Ovary (tissue), 9 donors: Measurements from ENCODE around the gene PLCH2. TPM values are rescaled to one million over a fixed set of nuclear protein-coding genes. Genes with fewer than 3 reads are reported as not detected.

Experiments used
- DNase-seq, 5 donors: peaks; one replicate each; pipeline ENCODE4 v3.0.0-alpha.2; 2019 to 2020
- H3K27ac ChIP-seq, 2 donors: fragments of 200-600 bp; one replicate each; pipeline versions ENCODE4 v1.5.1 to v1.8.0; 2019 to 2022
- H3K27me3 ChIP-seq: fragments of 200-600 bp; one replicate; pipeline ENCODE4 v1.8.0; 2022
- H3K36me3 ChIP-seq: fragments of 200-600 bp; sonication (generic); one replicate; pipeline ENCODE4 v1.5.1; 2019
- H3K4me1 ChIP-seq: one replicate; pipeline ENCODE4 v1.8.1; 2013; ENCODE audit warnings: mild to moderate bottlenecking, moderate library complexity; ENCODE audit not compliant: insufficient read depth
- H3K4me3 ChIP-seq: fragments of 200-600 bp; sonication (generic); one replicate; pipeline ENCODE4 v1.5.1; 2017
- H3K9me3 ChIP-seq, 2 donors: fragments of 200-600 bp in 1 of 2; sonication (generic) in 1 of 2; one replicate each; pipeline versions ENCODE4 v1.5.1 to v1.8.1; 2013 to 2019; ENCODE audit warnings: mild to moderate bottlenecking in 1 of 2, moderate library complexity in 1 of 2
- CTCF ChIP-seq, 3 donors: fragments of 450-650 bp in 2 of 3; fragments of 200-600 bp in 1 of 3; IDR thresholded peaks; one replicate each; pipeline versions ENCODE4 v1.5.1 to v1.8.0; 2016 to 2022; ENCODE audit warnings: antibody characterized with exemption in 3 of 3, mild to moderate bottlenecking in 1 of 3
- EP300 ChIP-seq: sonication (generic); formaldehyde crosslinking; IDR thresholded peaks from one replicate; pipeline ENCODE4 v1.6.1; 2017; ENCODE audit warnings: antibody characterized with exemption
- POLR2A ChIP-seq: fragments of 450-650 bp; IDR thresholded peaks from one replicate; pipeline ENCODE4 v1.6.1; 2017; ENCODE audit warnings: antibody characterized with exemption, mild to moderate bottlenecking, moderate library complexity
- WGBS, 3 donors: extraction: QIAGEN DNeasy Blood & Tissue Kit in 1 of 3; methylation state at CpG; one replicate each; pipeline versions ENCODE4 v1.1.5 to v1.1.7; 2013 to 2017; 5-methylcytosine and 5-hydroxymethylcytosine counted together
- intact Hi-C, 4 donors: fragments of 100-400 bp; cut with DNase I; formaldehyde crosslinking; loops; one replicate each; pipeline versions ENCODE4 v1.11.0 to v1.15.1; 2022 to 2023
- polyA plus RNA-seq, 2 donors: library from polyadenylated mRNA; stranded (reverse); fragments of 200-250 nt in 1 of 2; fragments of 350-450 nt in 1 of 2; fragmentation: Illumina TruSeq in 1 of 2; extraction: RNeasy Lipid Tissue Mini Kit (QIAGEN cat#74804) in 1 of 2; gene quantifications; one replicate each; pipeline ENCODE4 v1.2.3, GENCODE V29; 2013 to 2014
- total RNA-seq, 7 donors: library from RNA; depleted of rRNA in 2 of 7; stranded (reverse); fragments of >200 nt in 2 of 7; fragmentation: NEBNext Ultra II Directional in 3 of 7; extraction: Animal tissue kit (Norgen Biotek cat#: 25700) in 3 of 7; gene quantifications; one replicate each; pipeline versions ENCODE4 v1.1.0 to v1.2.4, GENCODE V29; 2016 to 2023
- donor health status: DM: no; HTN: no; CAD: no; lungs with moderate emphysema.
- donor health status: DM: no; HTN: no; CAD: no.
- donor health status: Bipolar disorder and iron deficiency.
- donor health status: DM: yes; HTN: yes; CAD: no.
- donor health status: DM: no; HTN: no; CAD: no.
- donor health status: DM: yes; HTN: yes; CAD: no.

The PLCH2 gene
- total and polyA plus RNA-seq, 9 donors: 0.05 to 0.84 (median 0.34) TPM; not detected in 1

- no peaks in the 10 kb centered on the region for H3K36me3 ChIP-seq
- DNase-seq: no peak
- no peaks in the 10 kb centered on the region for H3K4me1 ChIP-seq
- H3K9me3 ChIP-seq: no peaks in the 10 kb centered on the region
- H3K27ac ChIP-seq: no peak overlapping the region
- TF ChIP-seq POLR2A (no peak), CTCF (IDR thresholded peaks at IDR 0.05) (no peak), EP300 (no peak)
- 18 to 22% (median 20%) methylated on average over 2 of the region's 2 CpGs for WGBS, 3 donors
- H3K27me3 ChIP-seq: no peaks in the 10 kb centered on the region
- no peak overlapping the region for H3K4me3 ChIP-seq
- intact Hi-C loops: no loop called here
These were observed 40.2 kb upstream of the PLCH2 start for GRCh38 chr1:2435746-2436355.

- Histone ChIP-seq H3K27ac (no peak overlapping the region), H3K4me1 (no peaks in the 10 kb centered on the region), H3K27me3 (no peaks in the 10 kb centered on the region), H3K9me3 (no peaks in the 10 kb centered on the region), H3K4me3 (no peak overlapping the region), H3K36me3 (no peaks in the 10 kb centered on the region)
- 68 to 83% (median 71%) methylated on average over 4 to 7 of the region's 7 CpGs for WGBS, 3 donors
- no peak for TF ChIP-seq POLR2A
- no peak for TF ChIP-seq EP300
- TF ChIP-seq CTCF (IDR thresholded peaks at IDR 0.05): no peak
- intact Hi-C loops: no loop called here
- DNase-seq: no peak
These were observed 39.2 kb upstream of the PLCH2 start for GRCh38 chr1:2436876-2437275.

- Histone ChIP-seq H3K4me3 (no peak overlapping the region), H3K27ac (no peak overlapping the region), H3K27me3 (no peaks in the 10 kb centered on the region), H3K4me1 (no peaks in the 10 kb centered on the region), H3K36me3 (no peaks in the 10 kb centered on the region), H3K9me3 (no peaks in the 10 kb centered on the region)
- 80 to 86% (median 81%) methylated on average over 15 of the region's 15 CpGs for WGBS, 3 donors
- TF ChIP-seq CTCF (IDR thresholded peaks at IDR 0.05): no peak
- no peak for TF ChIP-seq POLR2A
- TF ChIP-seq EP300: no peak
- intact Hi-C loops: no loop called here
- DNase-seq: no peak
These were observed 38.5 kb upstream of the PLCH2 start for GRCh38 chr1:2437617-2438016.

- Histone ChIP-seq H3K4me3 (no peak overlapping the region), H3K9me3 (no peaks in the 10 kb centered on the region), H3K27ac (no peak overlapping the region), H3K36me3 (no peaks in the 10 kb centered on the region), H3K4me1 (no peaks in the 10 kb centered on the region), H3K27me3 (no peaks in the 10 kb centered on the region)
- no peak for DNase-seq
- 52 to 64% (median 55%) methylated on average over 15 of the region's 15 CpGs for WGBS, 3 donors
- TF ChIP-seq EP300 (no peak), POLR2A (no peak), CTCF (IDR thresholded peaks at IDR 0.05) (no peak)
- intact Hi-C loops: no loop called here
These were observed 38.1 kb upstream of the PLCH2 start for GRCh38 chr1:2438038-2438437.
